Effector memory CD8-positive, alpha-beta T cell (primary cell): ENCODE measurements around the gene ANKRD36.
"Not testable (repeated sequence)": the region's sequence is repeated elsewhere in the genome, so short reads cannot be mapped to it uniquely, and the experiment has no call there.

ENCODE experiments used
- ATAC-seq: fragments of 150-1000 bp; cut with Tn5 transposase; replicated peaks from 2 replicates; pipeline ENCODE4 v1.10.0; 2021; ENCODE audit warnings: mild to moderate bottlenecking, moderate library complexity
- DNase-seq, 3 experiments: peaks; one replicate each; pipeline ENCODE4 v3.0.0; 2021
- H3K27ac Mint-ChIP-seq, 2 donors: one replicate each; pipeline ENCODE4 v1.8.0; 2022; ENCODE audit warnings: mild to moderate bottlenecking in 2 of 2, mixed read lengths in 2 of 2, moderate library complexity in 2 of 2
- H3K27me3 Mint-ChIP-seq, 2 donors: one replicate each; pipeline ENCODE4 v1.8.0; 2022; ENCODE audit warnings: mixed read lengths in 2 of 2
- H3K36me3 Mint-ChIP-seq: one replicate; pipeline ENCODE4 v1.8.0; 2022; ENCODE audit warnings: mild to moderate bottlenecking, moderate library complexity, mixed read lengths; ENCODE audit not compliant: insufficient read depth
- H3K4me1 Mint-ChIP-seq, 2 donors: one replicate each; pipeline ENCODE4 v1.8.0; 2022; ENCODE audit warnings: low read depth in 2 of 2, mixed read lengths in 2 of 2
- H3K4me3 Mint-ChIP-seq, 2 donors: one replicate each; pipeline ENCODE4 v1.8.0; 2022; ENCODE audit warnings: mild to moderate bottlenecking in 2 of 2, mixed read lengths in 2 of 2, moderate library complexity in 2 of 2
- H3K9me3 Mint-ChIP-seq, 2 donors: one replicate each; pipeline ENCODE4 v1.8.0; 2022; ENCODE audit warnings: mixed read lengths in 2 of 2

The ANKRD36 gene

GRCh38 chr2:97268075-97268591 is 155.2 kb downstream of the ANKRD36 start:
- not testable (repeated sequence) for H3K4me1 Mint-ChIP-seq, H3K36me3 Mint-ChIP-seq, H3K27ac Mint-ChIP-seq, DNase-seq, H3K27me3 Mint-ChIP-seq, H3K4me3 Mint-ChIP-seq, H3K9me3 Mint-ChIP-seq, ATAC-seq

DNA sequence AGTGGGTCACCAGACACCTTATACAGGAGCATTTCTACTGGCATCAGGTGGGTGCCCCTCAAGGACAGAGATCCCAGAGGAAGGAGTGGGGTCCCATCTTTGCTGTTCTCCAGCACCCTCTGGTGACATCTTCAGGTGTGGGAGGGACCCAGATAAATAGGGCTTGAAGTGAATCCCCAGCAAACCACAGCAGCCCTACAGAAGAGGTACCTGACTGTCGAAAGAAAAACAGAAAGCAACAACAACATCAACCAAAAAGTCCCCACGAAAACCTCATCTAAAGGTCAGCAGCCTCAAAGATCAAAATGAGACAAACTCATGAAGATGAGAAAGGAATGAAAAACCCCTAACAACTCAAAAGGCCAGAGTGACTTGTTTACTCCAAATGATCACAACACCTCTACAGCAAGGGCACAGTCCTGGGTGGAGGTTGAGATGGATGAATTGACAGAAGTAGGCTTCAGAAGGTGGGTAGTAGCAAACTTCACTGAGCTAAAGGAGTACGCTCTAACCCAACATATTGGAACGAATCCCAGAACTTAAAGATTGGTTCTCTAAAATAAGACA is 163.4 kb downstream of the ANKRD36 start:
- DNase-seq, H3K4me3 Mint-ChIP-seq, H3K36me3 Mint-ChIP-seq, H3K9me3 Mint-ChIP-seq, H3K4me1 Mint-ChIP-seq, ATAC-seq, H3K27me3 Mint-ChIP-seq, H3K27ac Mint-ChIP-seq: not testable (repeated sequence)

GRCh38 chr2:97285187-97285586 is 172.2 kb downstream of the ANKRD36 start:
- H3K27me3 Mint-ChIP-seq, H3K4me3 Mint-ChIP-seq, ATAC-seq, H3K36me3 Mint-ChIP-seq, H3K9me3 Mint-ChIP-seq, H3K4me1 Mint-ChIP-seq, DNase-seq, H3K27ac Mint-ChIP-seq: not testable (repeated sequence)

DNA sequence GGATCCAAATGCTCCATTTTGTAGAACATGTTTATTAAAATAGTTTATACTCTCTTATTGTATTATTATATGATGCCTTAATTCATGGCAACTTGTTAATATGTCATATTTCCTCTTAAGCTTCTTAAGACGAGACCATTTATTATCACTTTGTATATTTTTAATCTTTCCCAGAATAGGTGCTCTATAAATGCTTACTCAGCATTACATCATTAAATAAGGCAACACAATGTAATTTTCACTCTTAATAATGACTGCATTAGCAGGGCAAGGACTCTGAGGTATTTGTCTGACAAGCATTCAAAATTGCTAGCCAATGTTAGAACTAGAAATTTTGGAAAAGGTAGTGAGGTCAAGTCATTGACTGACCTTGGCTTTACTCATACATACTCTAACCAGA is 180.7 kb downstream of the ANKRD36 start:
- H3K9me3 Mint-ChIP-seq, H3K4me3 Mint-ChIP-seq, H3K27me3 Mint-ChIP-seq, H3K27ac Mint-ChIP-seq, H3K36me3 Mint-ChIP-seq, ATAC-seq, DNase-seq, H3K4me1 Mint-ChIP-seq: not testable (repeated sequence)
